HEK293 (cell line): Measurements from ENCODE around the gene C19orf53.
A peak's percentile ranks its signal among the peaks of the same experiment; 100 is the strongest.

Source experiments
- KLF16 ChIP-seq: fragments of 450-650 bp; formaldehyde crosslinking; IDR thresholded peaks from 2 replicates; pipeline ENCODE4 v1.5.1; 2017; ENCODE audit warnings: missing biosample characterization, missing genetic modification characterization
- YY1 ChIP-seq: fragments of 450-650 bp; formaldehyde crosslinking; IDR thresholded peaks from 2 replicates; pipeline ENCODE4 v1.5.1; 2018; ENCODE audit warnings: missing biosample characterization, missing genetic modification characterization
- ZBTB20 ChIP-seq: fragments of 450-650 bp; formaldehyde crosslinking; IDR thresholded peaks from 2 replicates; pipeline ENCODE4 v1.5.1; 2016; ENCODE audit warnings: missing biosample characterization, missing genetic modification characterization
- ZNF10 ChIP-seq: fragments of 450-650 bp; formaldehyde crosslinking; IDR thresholded peaks from 2 replicates; pipeline ENCODE4 v1.5.1; 2017; ENCODE audit warnings: missing biosample characterization, missing genetic modification characterization
- ZNF133 ChIP-seq: fragments of 450-650 bp; formaldehyde crosslinking; IDR thresholded peaks from 2 replicates; pipeline ENCODE4 v1.5.1; 2016; ENCODE audit warnings: missing biosample characterization, missing genetic modification characterization
- ZNF16 ChIP-seq: fragments of 450-650 bp; formaldehyde crosslinking; IDR thresholded peaks from 2 replicates; pipeline ENCODE4 v1.5.1; 2016; ENCODE audit warnings: low read depth, missing biosample characterization, missing genetic modification characterization
- ZNF776 ChIP-seq: fragments of 450-650 bp; formaldehyde crosslinking; IDR thresholded peaks from 2 replicates; pipeline ENCODE4 v1.5.0; 2017; ENCODE audit warnings: missing biosample characterization, missing genetic modification characterization, borderline replicate concordance
- TF ChIP-seq, protein P1 (sequence below): fragments of 450-650 bp; formaldehyde crosslinking; IDR thresholded peaks from 2 replicates; pipeline ENCODE4 v1.5.1; 2016; ENCODE audit warnings: missing biosample characterization, missing genetic modification characterization
- TF ChIP-seq, protein P2 (sequence below): fragments of 450-650 bp; formaldehyde crosslinking; IDR thresholded peaks from 2 replicates; pipeline ENCODE4 v1.5.1; 2016; ENCODE audit warnings: missing biosample characterization, missing genetic modification characterization

GRCh38 chr19:13794757-13795589 is 20.7 kb downstream of the C19orf53 start, which contains the start of gene ZSWIM4:
- TF ChIP-seq ZNF10 (tag by site-specific recombination) (no peak), ZNF776 (tag by site-specific recombination) (no peak), ZNF133 (tag by site-specific recombination) (no peak), ZBTB20 (no peak), YY1 (tag by site-specific recombination) (no peak), KLF16 (no peak), ZNF16 (tag by site-specific recombination) (no peak)
- TF ChIP-seq, protein P1, sequence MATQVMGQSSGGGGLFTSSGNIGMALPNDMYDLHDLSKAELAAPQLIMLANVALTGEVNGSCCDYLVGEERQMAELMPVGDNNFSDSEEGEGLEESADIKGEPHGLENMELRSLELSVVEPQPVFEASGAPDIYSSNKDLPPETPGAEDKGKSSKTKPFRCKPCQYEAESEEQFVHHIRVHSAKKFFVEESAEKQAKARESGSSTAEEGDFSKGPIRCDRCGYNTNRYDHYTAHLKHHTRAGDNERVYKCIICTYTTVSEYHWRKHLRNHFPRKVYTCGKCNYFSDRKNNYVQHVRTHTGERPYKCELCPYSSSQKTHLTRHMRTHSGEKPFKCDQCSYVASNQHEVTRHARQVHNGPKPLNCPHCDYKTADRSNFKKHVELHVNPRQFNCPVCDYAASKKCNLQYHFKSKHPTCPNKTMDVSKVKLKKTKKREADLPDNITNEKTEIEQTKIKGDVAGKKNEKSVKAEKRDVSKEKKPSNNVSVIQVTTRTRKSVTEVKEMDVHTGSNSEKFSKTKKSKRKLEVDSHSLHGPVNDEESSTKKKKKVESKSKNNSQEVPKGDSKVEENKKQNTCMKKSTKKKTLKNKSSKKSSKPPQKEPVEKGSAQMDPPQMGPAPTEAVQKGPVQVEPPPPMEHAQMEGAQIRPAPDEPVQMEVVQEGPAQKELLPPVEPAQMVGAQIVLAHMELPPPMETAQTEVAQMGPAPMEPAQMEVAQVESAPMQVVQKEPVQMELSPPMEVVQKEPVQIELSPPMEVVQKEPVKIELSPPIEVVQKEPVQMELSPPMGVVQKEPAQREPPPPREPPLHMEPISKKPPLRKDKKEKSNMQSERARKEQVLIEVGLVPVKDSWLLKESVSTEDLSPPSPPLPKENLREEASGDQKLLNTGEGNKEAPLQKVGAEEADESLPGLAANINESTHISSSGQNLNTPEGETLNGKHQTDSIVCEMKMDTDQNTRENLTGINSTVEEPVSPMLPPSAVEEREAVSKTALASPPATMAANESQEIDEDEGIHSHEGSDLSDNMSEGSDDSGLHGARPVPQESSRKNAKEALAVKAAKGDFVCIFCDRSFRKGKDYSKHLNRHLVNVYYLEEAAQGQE, result peak; percentile 17; the same call in 1 of the 2 replicates
- TF ChIP-seq, protein P2, sequence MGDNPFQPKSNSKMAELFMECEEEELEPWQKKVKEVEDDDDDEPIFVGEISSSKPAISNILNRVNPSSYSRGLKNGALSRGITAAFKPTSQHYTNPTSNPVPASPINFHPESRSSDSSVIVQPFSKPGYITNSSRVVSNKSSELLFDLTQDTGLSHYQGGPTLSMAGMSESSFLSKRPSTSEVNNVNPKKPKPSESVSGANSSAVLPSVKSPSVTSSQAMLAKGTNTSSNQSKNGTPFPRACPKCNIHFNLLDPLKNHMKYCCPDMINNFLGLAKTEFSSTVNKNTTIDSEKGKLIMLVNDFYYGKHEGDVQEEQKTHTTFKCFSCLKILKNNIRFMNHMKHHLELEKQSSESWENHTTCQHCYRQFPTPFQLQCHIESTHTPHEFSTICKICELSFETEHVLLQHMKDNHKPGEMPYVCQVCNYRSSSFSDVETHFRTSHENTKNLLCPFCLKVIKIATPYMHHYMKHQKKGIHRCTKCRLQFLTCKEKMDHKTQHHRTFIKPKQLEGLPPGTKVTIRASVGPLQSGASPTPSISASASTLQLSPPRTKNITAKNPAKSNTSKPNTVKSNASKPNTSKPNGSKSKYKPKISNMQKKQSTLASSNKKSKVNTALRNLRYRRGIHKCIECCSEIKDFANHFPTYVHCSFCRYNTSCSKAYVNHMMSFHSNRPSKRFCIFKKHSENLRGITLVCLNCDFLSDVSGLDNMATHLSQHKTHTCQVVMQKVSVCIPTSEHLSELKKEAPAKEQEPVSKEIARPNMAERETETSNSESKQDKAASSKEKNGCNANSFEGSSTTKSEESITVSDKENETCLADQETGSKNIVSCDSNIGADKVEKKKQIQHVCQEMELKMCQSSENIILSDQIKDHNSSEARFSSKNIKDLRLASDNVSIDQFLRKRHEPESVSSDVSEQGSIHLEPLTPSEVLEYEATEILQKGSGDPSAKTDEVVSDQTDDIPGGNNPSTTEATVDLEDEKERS, result 0 out of 2 replicates have a peak, but pooled peaks have one; percentile 28
